Brain microvascular endothelial cell (primary cell): ENCODE results near the gene ARSJ.
"Not testable (repeated sequence)": the region's sequence is repeated elsewhere in the genome, so short reads cannot be mapped to it uniquely, and the experiment has no call there.

Source experiments
- DNase-seq: peaks from one replicate; pipeline ENCODE4 v3.0.0-alpha.2; 2020
- H3K27ac ChIP-seq: fragments of 250-450 bp; sonication (Bioruptor Pico); 2 replicates; pipeline ENCODE4 v1.5.1; 2020; ENCODE audit warnings: mild to moderate bottlenecking, moderate library complexity
- H3K27me3 ChIP-seq: fragments of 250-450 bp; sonication (Bioruptor Pico); replicated peaks from 2 replicates; pipeline ENCODE4 v1.5.1; 2020; ENCODE audit warnings: mild to moderate bottlenecking
- H3K36me3 ChIP-seq: fragments of 250-450 bp; sonication (Bioruptor Pico); replicated peaks from 2 replicates; pipeline ENCODE4 v1.5.1; 2020; ENCODE audit warnings: mild to moderate bottlenecking
- H3K4me3 ChIP-seq: 2 replicates; pipeline ENCODE4 v1.5.1; 2011; ENCODE audit warnings: low read depth, mild to moderate bottlenecking, control low read depth, low read length, moderate library complexity
- in situ Hi-C: cut with HindIII; loops from 2 replicates; pipeline ENCODE4 v1.10.0; 2017; ENCODE audit warnings: low sequenced_read_pairs, low pct_ligation_motif_present
- TF ChIP-seq, protein P1 (sequence below): IDR thresholded peaks from 2 replicates; pipeline ENCODE4 v1.5.1; 2011; ENCODE audit warnings: low read depth, mild to moderate bottlenecking, moderate library complexity, low read length, control low read depth, inconsistent platforms; ENCODE audit errors: missing control alignments

ARSJ gene

DNA sequence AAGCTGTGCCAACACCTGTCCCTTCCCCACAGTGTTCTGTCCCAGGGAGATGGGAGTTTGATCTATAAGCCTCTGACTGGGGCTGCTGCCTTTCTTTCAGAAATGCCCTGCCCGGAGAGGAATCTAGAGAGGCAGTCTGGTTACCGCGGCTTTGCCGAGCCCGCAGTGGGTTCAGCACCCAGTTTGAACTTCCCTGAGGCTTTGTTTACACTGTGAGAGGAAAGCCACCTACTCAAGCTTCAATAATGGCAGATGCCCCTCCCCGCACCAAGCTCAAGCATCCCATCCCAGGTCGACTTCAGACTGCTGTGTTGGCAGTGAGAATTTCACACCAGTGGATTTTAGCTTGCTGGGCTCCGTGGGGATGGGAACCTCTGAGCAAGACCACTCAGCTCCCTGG, 33.3 kb upstream of the ARSJ start:
- in situ Hi-C loops = no loop called here
- TF ChIP-seq, protein P1, sequence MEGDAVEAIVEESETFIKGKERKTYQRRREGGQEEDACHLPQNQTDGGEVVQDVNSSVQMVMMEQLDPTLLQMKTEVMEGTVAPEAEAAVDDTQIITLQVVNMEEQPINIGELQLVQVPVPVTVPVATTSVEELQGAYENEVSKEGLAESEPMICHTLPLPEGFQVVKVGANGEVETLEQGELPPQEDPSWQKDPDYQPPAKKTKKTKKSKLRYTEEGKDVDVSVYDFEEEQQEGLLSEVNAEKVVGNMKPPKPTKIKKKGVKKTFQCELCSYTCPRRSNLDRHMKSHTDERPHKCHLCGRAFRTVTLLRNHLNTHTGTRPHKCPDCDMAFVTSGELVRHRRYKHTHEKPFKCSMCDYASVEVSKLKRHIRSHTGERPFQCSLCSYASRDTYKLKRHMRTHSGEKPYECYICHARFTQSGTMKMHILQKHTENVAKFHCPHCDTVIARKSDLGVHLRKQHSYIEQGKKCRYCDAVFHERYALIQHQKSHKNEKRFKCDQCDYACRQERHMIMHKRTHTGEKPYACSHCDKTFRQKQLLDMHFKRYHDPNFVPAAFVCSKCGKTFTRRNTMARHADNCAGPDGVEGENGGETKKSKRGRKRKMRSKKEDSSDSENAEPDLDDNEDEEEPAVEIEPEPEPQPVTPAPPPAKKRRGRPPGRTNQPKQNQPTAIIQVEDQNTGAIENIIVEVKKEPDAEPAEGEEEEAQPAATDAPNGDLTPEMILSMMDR = no peak
- Histone ChIP-seq H3K36me3 (no peaks in the 10 kb centered on the region), H3K27me3 (no peaks in the 10 kb centered on the region), H3K27ac (no peak overlapping the region), H3K4me3 (no peak overlapping the region)
- DNase-seq = no peak

DNA sequence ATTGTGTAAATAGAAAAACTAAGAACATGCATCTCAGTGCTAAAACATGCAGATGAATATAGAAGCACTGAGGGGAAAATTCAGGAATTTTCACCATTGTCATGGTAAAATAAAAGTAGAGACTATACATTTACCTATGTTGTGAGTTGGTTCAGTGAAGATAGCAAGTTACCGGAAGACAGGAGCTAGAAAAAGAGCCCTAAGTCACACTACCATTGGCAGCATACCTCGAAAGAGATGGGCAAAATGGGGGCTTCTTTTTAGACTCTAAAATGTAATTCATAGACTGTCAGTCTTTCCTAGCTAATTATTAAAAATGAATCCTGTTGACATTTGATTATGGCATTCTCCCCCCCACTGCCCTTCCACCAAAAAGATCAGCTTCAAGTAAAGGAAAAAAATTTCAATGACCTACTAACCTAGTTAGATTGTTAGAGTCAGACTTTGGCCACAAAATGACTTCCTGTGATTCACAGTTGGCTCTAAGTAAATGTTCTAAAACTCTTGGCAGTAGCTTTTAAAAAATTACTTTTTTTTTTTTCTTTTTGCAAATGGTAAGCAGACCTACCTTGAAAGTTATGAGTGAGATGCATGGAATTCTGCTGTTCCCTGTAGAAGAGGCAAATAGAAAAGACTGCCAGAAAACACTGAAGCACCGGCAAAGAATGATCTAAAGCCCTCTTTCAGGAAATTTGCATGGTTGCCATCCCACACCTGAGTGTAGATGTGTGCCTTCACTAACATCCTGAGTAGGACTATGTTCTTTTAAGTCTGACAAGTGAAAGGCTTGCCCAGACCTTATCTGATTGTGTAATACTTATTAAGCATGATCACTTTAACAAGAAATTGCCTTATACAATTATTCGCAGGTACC, 26.4 kb upstream of the ARSJ start:
- no peak overlapping the region for H3K27ac ChIP-seq
- in situ Hi-C loops = no loop called here
- H3K36me3 ChIP-seq = no peaks in the 10 kb centered on the region
- peak; percentile 11 for DNase-seq
- H3K4me3 ChIP-seq = no peak overlapping the region
- TF ChIP-seq, protein P1 = no peak
- H3K27me3 ChIP-seq = no peaks in the 10 kb centered on the region

DNA sequence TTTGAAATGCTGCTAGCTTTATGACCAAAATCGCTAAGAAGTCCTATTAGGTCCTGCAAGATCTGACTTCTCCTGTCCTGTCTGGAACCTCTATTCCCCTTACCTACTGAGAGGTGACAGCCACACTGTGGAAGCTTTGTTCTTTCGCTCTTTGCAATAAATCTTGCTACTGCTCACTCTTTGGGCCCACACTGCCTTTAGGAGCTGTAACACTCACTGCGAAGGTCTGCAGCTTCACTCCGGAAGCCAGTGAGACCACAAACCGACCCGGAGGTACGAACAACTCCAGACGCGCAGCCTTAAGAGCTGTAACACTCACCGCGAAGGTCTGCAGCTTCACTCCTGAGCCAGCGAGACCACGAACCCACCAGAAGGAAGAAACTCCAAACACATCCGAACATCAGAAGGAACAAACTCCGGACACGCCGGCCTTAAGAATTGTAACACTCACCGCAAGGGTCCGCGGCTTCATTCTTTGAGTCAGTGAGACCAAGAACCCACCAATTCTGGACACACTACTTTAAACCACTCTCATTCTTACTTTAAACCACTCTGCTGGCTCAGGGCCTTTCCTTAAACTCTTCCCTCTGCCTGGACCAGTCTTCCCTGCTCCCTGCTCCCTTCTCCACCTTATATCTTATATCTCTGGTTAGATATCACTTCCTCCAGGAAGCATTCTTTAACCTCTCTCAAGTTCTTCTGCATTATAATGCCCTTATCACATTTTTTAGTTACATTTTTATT, 25.2 kb upstream of the ARSJ start:
- in situ Hi-C loops, DNase-seq, H3K27ac ChIP-seq, H3K4me3 ChIP-seq, H3K36me3 ChIP-seq, H3K27me3 ChIP-seq: not testable (repeated sequence)

DNA sequence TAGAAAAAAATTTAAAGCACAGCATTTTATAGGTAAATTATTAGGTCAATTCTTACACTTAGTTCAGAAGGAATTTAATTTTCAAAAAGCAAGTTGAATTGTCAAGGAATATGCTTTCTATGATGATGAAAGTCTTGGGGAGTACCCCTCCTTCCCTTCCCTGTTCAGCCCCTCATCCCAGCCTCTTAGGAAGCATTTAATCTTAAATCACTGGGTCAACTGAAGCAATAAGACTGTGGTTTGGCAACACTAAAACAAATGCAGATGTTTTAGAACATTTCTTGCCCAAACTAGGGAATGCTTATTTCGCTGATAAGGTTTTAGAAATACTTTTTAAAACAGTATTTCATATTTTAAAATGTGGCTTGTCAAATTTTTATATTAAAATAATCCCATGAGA, 19.1 kb upstream of the ARSJ start:
- DNase-seq = no peak
- Histone ChIP-seq H3K27ac (no peak overlapping the region), H3K4me3 (no peak overlapping the region), H3K27me3 (no peaks in the 10 kb centered on the region), H3K36me3 (no peaks in the 10 kb centered on the region)
- TF ChIP-seq, protein P1 = no peak
- in situ Hi-C loops = no loop called here

DNA sequence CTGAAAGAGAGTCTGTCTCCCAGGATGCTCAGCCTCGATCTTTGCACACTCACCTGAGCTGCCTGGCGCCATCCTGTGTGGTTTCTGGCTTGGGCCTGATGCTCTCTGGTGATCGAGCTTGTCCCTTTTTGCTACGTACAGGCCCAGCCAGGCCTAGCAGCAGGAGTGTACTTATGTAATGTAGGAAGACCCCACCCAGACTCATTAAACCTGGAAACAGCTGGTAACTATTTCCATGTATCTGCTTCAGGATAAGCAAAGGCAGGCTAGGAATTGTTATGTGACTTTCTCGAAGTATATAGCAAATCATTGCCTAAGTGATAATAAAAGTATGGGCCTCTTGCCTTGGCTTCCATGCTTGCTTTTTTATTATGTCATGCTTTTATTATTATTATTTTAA, 18.6 kb upstream of the ARSJ start:
- TF ChIP-seq, protein P1 = no peak

DNA sequence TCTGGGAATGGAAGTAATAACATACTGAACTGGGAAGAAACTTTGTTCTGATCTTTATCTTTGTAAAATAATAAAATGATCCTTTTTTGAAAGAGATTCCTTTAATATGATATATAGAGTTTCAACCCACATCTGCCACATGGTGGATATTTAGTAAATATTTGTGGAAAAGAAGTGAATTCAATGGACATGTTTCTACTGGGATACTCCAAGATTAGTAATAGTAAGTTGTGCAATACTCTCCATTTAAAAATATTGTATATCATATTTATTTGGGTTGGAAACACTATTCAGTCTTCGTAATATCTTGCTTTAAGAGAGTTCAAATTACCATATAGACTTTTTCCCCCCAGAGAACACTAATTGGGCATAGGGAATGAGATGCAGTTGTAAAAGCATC, 17.8 kb upstream of the ARSJ start:
- TF ChIP-seq, protein P1 = no peak

More for the DNA sequence above, 18.6 kb upstream of the ARSJ start:
- Histone ChIP-seq H3K36me3 (no peaks in the 10 kb centered on the region), H3K27me3 (no peaks in the 10 kb centered on the region), H3K27ac (no peak overlapping the region), H3K4me3 (no peak overlapping the region)
- DNase-seq = no peak
- in situ Hi-C loops = no loop called here

More for the DNA sequence above, 17.8 kb upstream of the ARSJ start:
- in situ Hi-C loops = no loop called here
- no peaks in the 10 kb centered on the region for H3K36me3 ChIP-seq
- no peak overlapping the region for H3K4me3 ChIP-seq
- DNase-seq = no peak
- H3K27ac ChIP-seq = no peak overlapping the region
- H3K27me3 ChIP-seq = no peaks in the 10 kb centered on the region
